Mammary epithelial cell (primary cell): Measurements from ENCODE around the gene NHS.

ENCODE experiments used
- EZH2 ChIP-seq: IDR thresholded peaks from 2 replicates; pipeline ENCODE4 v1.6.1; 2012; ENCODE audit warnings: low read length, inconsistent platforms, borderline replicate concordance
- TF ChIP-seq, protein P1 (sequence below), 2 donors: IDR thresholded peaks in 1 of 2; conservative IDR thresholded peaks in 1 of 2; 2 replicates each; pipeline ENCODE4 v1.5.1; 2011 to 2012; ENCODE audit warnings: inconsistent platforms in 2 of 2, low read length in 2 of 2, mild to moderate bottlenecking in 2 of 2, control low read depth in 1 of 2, low read depth in 1 of 2; ENCODE audit not compliant: insufficient read depth in 1 of 2; ENCODE audit errors: extremely low read depth in 1 of 2

DNA sequence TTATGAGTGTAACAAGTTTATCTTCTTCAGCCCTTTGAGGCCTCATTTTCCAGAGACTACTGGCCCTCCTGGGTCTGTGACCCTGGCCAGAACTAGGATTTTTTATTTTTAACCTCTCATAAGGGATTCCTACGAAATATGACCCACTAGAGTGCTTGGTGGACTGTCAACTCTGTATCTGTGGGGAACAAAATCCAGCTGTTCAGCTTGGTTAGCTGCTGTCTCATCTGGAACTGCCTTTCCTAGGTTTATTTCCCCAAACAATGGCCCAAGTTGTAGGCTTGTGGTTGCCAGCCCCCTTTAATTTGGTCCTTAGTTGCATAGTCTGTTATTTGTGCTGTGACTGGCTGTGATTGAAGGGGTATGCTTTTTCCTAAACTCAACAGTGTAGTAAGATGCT, 56.2 kb downstream of the NHS start:
- TF ChIP-seq, protein P1, sequence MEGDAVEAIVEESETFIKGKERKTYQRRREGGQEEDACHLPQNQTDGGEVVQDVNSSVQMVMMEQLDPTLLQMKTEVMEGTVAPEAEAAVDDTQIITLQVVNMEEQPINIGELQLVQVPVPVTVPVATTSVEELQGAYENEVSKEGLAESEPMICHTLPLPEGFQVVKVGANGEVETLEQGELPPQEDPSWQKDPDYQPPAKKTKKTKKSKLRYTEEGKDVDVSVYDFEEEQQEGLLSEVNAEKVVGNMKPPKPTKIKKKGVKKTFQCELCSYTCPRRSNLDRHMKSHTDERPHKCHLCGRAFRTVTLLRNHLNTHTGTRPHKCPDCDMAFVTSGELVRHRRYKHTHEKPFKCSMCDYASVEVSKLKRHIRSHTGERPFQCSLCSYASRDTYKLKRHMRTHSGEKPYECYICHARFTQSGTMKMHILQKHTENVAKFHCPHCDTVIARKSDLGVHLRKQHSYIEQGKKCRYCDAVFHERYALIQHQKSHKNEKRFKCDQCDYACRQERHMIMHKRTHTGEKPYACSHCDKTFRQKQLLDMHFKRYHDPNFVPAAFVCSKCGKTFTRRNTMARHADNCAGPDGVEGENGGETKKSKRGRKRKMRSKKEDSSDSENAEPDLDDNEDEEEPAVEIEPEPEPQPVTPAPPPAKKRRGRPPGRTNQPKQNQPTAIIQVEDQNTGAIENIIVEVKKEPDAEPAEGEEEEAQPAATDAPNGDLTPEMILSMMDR (conservative IDR thresholded peaks at IDR 0.05 in 1 of 2, IDR thresholded peaks at IDR 0.05 in 1 of 2; ENCODE audit: extremely low read depth in 1 of 2, insufficient read depth in 1 of 2, low read depth in 1 of 2, low read length in 2 of 2) = no peak
- no peak for TF ChIP-seq EZH2
